TTC549 (cell line): ENCODE results near the gene MACROH2A2.
"Not testable (repeated sequence)": the region's sequence is repeated elsewhere in the genome, so short reads cannot be mapped to it uniquely, and the experiment has no call there.

ENCODE experiments used
- FAIRE-seq: peaks from 2 replicates; lab custom pipeline; 2012; peaks lifted over from hg19 to GRCh38; lab: Jason Lieb, UNC

Gene MACROH2A2

DNA sequence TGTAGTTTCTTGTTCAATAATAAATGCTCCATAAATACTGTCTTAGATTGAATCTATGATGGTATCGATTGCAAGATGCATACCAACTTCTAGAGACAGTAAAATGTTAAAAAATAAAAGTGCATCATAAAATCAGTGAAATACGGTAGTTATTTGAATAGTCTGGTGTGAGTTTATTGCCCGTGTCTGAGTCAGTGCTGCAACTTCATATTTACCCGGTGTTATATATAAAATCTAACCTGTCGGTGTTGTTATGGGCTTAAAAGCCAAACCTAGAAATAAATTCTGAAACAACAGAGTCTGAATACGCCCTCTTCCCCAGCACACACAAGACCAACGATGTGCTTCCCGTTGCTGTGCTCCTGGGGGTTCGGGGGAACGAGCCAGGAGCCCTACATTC, 16.3 kb downstream of the MACROH2A2 start:
- no peak for FAIRE-seq

DNA sequence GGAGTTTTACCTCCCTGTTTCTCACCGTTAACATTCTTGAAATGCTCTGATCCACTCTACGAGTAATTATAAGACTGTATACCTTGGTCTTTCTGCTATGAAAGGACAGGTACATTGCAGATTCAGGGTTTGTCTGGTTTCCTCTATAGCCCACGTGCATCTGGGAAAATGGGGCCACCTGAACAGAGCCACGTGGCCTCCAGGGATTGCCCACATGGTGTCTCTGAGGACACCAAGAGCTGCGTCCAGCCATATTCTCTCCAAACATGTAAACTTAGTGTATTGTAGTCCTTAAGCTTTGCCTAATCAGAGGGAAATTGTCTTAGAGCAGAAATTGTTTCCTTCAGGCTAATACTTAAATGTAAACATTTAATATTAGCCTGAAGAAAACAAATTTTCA, 16.7 kb downstream of the MACROH2A2 start:
- FAIRE-seq: no peak

DNA sequence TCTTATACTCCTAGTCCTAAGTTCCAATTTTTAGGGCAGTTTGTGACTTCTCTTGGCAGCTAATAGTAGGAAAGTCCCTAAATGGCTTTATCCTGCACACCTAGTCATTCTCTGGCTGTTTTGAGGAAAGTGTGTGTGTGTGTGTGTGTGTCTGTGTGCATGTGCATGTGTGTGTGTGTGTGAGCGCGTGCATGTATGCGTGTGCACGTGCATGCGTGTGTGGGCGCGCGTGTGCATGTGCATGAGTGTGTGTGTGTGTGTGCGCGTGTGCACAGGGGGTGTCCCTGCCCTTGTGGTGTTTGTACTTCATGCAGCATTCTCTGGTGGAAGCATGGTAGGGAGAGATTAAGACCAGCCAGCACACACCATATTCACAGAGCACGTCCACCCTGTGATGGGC, 18.2 kb downstream of the MACROH2A2 start:
- no peak for FAIRE-seq

DNA sequence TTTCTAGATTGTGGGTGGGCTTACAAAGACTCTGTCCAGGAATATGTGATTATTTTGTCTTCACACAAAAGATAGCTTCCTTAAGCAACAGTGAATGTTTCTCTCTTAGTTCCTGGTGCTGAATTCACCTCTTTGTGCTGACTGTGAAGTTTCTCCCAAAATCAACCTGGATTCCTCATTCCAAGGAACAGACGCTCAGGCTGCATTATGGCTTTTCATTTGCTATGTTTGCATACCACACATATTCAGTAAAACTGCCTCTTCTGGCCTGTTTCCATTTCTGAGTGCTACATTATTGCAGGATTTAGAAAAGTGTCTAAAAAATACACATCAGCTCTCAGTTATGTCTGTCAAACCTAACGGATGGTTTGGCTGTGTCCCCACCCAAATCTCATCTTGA, 21.5 kb downstream of the MACROH2A2 start:
- FAIRE-seq: no peak

DNA sequence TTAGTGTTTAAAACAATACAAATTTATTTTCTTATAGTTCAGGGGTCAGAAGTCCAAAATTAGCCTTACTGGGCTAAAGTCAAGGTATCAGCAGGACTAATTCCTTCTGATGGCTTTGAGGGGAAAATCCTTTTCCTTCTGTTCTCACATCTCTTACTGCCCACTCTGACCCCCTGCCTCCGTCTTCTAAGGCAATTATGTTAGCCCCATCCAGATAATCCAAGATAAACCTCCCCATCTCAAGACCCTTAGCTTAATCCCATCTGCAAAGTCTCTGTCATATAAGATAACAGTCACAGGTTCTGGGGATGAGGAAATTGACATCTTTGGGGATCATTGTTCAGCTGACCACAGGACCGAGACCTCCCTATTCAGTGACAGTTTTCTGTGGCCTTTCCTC, 22.3 kb downstream of the MACROH2A2 start:
- no peak for FAIRE-seq

DNA sequence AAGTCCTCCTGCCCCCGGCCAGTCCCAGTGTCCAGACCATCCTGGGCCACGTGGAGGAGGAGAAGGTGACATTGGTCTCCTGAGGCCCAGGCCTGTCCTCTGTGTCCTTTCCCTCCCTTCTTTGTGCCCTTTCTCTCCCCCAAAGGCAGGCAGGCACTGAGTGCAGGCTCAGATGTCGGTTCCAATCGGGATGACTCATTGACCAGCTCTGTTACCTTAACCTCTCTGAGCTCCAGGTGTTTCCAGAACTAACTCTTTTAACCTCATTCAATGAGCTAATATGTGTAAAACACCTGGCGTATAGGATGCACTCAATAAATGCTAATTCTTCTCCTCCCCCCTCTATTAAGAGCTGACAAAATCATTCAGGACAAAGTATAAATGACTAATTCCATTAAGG, 25.7 kb downstream of the MACROH2A2 start:
- FAIRE-seq: no peak

DNA sequence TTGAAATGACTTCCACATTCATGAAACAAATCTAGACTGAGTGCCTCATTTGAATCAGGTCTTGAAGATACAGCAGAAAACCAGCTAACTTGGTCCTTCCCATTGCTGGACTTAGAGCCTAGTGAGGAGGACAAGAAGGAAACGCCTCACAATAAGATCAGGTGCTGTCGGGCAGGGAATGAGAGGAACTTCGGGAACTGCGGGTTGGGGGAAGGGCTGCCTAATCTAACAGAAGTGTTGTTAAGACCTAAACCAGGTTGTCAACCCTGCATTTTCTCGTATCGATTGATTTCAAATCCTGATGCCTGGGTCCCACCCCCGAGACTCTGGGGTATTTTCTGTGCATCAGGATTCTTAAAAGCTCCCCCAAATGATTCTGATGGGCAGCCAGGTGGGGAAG, 26.3 kb downstream of the MACROH2A2 start:
- no peak for FAIRE-seq

DNA sequence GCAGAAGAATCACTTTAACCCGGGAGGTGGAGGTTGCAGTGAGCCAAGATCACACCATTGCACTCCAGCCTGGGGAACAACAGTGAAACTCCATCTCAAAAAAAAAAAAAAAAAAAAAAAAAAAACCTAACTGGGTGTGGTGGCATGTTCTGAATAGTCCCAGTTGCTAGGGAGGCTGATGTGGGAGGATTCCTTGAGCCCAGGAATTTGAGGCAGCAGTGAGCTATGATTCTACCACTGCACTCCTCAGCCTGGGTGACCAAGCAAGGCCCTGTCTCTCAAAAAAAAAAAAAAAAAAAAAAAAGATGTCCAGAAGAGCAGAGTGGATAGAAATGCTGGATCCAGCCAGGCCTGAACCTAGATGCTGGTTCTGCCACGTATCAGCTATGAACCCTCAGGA, 28.1 kb downstream of the MACROH2A2 start:
- not testable (repeated sequence) for FAIRE-seq

DNA sequence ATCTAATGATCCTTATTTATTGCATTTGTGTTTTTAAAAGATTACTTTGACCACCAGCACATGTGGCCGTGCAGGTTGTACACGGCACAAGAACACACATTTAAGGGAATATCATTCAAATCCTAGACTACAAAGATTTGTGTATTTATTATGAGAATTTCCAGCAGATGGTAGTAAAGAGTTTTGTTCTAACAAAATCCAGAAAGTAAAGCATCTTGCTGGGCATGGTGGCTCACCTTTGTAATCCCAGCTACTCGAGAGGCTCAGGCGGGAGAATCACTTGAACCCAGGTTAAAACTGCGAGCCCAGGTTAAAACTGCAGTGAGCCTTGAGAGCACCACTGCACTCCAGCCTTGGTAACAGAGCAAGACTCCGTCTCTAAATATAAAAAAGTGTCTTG, 31.5 kb downstream of the MACROH2A2 start:
- no peak for FAIRE-seq

DNA sequence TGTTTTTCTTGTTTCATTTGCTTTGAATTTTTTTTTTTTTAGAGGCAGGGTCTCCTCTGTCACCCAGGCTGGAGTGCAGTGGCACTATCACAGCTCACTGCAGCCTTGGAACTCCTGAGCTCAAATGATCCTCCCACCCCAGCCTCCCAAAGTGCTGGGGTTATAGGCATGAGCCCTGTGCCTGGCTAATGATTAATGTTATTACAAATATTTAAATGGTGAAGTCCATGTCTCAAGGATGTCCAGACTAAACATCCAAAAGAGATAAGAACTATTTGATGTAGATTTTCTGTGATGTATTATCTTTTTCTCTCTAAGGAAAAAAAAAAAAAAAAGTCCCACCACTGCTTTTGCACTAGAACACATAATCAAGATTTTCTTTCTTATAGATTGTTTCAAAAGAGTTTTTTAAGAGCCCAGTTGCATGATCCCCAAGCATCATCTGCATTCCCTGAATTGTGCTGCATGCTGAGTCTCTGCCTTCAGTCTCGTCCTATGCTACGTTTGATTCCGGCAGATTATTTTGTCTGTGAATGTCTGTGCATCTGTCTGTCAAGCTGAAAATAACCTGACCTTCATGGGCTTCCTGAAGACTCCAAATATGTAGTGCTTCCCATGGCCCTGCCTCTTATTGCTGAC, 33.4 kb downstream of the MACROH2A2 start:
- no peak for FAIRE-seq

DNA sequence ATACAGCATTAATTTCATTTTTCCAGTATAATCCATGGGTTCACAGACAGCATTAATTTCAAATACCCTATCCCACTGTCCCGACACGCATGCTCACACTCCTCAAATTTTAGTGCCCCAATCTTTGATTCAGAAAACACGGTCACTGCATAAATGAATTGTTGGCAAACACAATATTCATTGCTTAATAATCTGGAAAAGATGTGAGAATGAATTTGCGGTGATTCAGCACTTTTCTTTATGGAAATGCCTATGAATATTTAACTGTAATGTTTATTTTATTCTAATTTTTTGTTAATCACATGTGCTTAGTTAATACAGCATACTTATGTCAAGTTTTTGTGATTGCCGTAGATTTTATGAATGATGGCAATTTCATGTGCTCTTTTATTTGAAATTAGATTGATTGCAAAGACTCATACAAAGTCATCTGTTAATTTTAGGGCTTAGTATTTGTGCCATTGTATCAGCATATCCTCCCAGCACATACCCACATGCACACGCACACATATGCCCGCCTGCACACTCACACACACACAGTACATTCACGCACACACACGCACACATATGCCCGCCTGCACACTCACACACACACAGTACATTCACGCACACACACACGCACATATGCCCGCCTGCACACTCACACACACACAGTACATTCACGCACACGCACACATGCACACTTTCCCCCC, 35.1 kb downstream of the MACROH2A2 start:
- no peak for FAIRE-seq

DNA sequence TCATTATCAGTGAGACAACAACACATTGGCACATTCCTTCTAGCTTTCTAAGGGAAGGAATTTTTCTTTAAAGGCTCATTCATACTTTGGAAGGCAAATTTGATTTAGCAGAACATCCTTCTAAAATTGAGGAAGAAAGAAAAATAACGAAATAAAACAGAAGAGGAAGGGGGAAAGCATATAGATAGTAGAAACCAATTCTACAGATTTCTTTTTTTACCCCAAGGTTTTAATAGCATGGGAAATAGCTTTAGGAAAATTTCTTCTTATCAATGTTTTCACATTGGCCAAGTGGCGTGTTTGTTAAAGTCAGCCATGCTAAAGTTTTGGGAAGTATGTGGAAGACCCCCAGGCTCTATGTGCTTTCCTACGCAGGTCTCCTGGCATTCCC, 35.7 kb downstream of the MACROH2A2 start:
- no peak for FAIRE-seq

DNA sequence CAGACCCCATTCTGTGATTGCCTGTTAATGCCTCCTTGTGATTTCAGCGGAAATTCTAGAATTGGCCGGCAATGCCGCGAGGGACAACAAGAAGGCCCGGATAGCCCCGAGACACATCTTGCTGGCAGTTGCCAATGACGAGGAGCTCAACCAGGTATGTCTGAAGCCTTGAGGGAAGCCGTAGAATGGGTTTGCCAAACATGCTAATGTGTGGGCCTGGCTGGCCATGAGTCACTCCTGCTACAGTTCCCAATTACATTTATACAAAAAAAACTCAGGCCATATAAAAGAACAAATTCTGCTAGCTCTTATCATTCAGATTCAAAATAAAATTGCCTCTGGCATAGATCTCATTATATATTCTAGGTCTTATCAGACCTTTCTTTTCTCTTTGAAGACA, 37.4 kb downstream of the MACROH2A2 start:
- no peak for FAIRE-seq

DNA sequence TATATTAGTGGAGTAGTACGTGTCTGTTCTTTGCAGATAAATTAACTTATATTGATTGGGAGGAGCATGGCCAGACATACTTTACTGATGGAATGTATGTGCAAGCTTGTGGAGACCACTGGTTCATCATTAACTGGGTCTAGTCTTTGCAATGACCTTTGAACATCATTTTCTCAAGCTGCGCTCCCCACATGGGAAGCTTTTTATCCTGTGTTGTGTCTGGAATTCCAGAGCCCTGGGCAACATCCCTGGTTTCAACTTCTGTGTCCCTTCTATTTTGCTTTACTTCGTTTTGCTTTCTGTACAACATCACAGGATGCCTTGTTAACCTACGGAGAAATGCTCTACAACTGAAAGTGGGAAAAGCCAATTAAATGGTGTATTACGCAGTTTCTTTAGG, 38.3 kb downstream of the MACROH2A2 start:
- FAIRE-seq: no peak

DNA sequence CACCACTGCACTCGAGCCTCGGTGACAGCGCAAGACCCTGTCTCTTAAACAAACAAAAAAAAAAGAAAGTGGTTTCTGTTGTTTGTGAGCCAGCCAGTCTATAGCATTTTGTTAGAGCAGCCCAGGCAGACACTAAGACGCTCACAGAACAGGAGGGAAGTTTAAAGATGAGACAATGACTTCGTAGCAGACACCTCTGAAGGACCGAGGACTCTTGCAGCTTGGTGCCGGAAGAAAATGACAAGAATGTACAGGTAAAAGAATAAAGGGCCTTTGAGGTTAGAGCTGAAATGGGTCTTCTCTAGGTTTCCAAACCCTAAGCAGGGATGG, 39.7 kb downstream of the MACROH2A2 start:
- FAIRE-seq: no peak

DNA sequence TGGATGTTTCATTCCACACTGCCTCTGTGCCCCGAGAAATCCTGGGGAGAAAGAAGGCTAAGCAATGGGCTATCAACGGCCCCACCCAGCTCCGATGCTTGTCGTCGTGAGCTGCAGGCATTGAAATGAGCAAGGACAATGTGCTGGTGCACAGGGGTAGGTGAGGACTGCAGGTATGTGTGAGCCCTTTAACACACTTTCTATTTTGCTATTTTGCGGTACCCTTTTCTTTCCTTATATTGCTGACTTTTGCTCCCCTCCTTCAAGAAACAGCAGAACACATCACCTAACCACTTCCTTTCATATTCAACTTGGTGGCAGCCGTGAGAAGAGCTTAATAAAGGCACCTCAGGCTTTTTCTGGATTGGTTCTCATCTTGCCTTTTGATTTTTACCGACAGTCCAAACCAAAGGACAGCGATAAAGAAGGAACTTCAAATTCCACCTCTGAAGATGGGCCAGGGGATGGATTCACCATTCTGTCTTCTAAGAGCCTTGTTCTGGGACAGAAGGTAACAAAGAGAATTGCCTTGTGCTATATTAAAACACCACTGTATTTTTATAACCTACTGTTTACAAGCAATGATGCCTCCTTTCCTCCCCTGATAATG, 40.8 kb downstream of the MACROH2A2 start:
- FAIRE-seq: no peak

DNA sequence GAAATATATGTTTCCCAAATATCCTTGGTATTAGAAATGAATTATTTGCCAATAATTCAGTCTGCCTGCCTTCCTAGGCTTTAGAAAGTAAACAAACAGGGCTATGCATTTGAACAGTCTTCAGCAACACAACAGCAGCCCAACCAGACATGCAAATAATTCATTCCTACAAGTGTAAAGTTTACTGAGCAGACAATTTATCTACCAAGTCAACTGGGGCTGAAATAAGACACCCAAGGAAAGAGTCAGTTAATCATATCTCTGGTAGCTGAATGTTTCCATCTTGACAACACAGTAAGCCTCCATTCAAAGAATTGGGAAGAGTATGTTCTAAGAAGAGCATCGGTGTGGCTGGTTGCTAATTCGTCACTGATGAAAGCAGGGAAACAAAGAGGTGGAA, 41.6 kb downstream of the MACROH2A2 start:
- FAIRE-seq: no peak

DNA sequence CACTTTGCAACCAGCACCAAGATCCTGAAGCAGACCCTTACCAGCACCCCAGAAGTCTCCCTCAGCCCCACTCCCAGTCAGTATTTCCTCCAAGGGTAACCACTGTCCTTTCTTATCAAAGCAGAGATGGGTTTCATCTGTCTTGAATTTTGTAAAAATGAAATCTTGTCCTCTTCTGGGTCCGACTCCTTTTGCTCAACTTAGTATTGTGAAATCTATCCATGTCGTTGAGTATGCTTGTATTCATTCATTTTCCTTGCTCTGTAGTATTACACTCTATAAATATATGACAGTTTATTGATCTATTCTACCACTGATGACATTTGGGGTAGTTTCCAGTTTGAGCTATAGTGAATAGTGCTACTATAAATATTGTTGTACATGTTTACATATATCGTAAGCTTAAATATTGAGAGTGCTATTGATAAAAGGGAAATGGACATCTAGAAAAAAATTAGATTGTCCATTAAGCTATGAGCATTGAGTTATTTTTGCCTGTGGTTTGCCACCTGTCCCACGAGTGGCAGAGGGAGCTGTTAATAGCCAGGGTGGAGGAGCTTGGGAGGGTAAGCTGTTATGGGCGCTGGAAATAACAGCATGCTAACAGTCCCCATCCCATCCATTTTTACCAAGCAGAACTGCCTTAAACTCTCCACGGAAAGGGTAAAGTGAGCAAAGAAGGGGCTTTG, 43.5 kb downstream of the MACROH2A2 start:
- FAIRE-seq: no peak

DNA sequence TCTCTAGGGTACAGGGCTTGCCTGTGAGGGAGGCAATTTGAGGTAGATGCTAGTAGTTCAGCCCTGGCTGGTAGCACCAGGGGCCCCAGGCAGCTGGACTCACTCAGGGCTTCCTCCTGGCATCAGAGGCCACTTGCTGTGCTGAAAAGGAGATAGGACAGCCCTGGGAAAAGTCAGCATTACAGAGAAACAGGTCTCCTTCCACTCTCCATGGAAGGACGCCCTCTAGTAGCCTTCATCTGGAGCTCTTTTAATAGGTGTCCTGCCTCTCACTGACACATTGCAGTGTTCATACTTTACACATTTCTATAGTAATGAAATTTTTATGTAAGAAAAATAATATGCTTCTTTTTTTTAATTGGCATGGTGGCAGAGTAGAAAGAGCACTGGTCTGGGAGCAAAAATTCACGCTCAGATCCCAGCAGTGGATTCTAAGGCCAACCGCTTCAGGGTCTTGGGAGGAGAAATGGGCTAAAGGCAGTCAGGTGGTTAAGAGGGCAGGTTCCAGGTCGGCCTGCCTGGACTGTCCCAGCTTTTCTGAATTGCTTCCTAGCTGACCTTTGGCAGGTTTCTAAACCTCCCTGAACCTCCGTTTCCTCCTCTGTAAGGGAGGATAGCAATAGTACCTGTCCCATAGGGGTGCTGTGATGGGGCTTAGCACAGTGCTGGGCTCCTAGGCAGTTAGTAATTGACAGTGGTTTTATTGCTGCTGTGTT, 44.2 kb downstream of the MACROH2A2 start:
- FAIRE-seq: no peak

DNA sequence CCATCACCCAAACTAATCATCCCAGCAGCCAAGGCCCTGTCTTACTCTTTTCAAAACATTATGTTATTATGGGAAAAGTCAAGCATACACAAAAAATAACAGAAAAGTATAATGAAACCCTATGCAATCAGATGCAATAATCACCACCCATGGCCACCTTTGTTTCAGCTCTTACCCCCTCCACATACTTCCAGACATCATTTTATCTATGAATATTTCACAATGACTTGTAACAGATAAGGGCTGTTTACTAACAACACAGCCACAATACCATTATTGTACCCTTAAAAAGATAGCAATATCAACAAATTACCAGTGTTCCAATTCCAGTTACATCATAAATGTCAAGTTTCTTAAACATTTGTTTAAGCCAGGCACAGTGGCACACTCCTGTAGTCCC, 44.8 kb downstream of the MACROH2A2 start:
- FAIRE-seq: no peak

DNA sequence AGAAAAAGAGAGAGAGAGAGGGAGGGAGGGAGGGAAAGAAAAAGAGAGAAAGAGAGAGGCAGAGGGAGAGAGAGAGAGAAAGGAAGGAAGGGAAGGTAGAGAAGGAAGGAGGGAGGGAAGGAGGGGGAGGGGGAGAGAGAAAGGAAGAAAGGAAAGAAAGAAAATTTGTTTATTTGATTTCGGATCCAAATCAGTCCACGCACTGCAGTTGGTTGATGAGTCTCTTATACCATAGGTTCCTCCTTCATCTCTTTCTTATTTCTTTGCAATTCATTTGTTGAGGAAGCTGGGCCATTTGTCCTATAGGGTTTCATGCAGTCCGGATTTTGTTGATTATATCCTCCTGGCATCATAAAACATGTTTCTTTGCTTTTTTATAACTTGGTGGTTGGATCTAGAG, 45.6 kb downstream of the MACROH2A2 start:
- no peak for FAIRE-seq

DNA sequence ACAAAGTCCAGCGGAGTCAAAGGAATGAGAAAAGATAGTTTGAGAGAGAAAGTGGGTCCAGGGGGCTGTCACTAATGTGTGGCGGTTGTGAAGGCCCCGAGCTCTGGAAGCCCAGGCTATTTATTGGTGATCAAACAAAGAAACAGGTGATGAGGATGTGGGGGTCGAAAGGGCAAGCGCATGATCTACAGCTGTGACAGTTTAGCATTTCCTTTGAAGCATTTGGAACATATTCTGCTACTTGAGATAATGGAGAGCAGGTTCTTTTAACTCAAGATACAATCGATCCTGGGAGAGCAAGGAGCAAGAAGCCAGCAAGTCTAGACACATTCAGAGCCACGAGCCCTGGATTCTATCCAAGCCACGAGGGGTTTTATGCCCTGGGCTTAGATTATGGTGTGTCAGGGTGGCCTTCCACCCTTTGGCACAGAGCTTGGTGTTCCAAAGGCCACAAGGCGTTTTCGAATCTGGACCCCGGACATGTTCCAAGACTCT, 48.5 kb downstream of the MACROH2A2 start:
- FAIRE-seq: not testable (repeated sequence)

DNA sequence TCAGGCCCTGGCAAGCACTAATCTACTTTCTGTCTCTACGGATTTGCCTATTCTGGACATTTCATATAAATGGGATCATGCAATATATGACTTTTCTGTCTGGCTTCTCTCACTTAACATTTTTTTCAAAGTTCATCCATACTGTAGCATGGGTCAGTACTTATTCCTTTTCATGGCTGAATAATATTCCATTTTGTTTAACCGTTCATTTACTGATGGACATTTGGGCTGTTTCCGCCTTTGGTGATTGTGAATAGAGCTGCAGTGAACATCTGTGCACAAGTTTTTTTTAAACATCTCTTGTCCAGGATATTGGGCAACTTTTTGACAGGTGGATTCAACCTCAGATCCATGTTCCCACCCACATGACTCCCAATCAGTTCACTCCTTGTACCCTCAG, 49.0 kb downstream of the MACROH2A2 start:
- no peak for FAIRE-seq
